HG02973 (cell line): ENCODE data around the gene KLF11.
"Not testable (repeated sequence)": the region's sequence is repeated elsewhere in the genome, so short reads cannot be mapped to it uniquely, and the experiment has no call there.

Experiments used
- ATAC-seq: cut with Tn5 transposase; IDR thresholded peaks from one replicate; pipeline ENCODE4 v1.9.1; 2021; ENCODE audit warnings: moderate library complexity; ENCODE audit not compliant: unreplicated experiment

KLF11 gene

DNA sequence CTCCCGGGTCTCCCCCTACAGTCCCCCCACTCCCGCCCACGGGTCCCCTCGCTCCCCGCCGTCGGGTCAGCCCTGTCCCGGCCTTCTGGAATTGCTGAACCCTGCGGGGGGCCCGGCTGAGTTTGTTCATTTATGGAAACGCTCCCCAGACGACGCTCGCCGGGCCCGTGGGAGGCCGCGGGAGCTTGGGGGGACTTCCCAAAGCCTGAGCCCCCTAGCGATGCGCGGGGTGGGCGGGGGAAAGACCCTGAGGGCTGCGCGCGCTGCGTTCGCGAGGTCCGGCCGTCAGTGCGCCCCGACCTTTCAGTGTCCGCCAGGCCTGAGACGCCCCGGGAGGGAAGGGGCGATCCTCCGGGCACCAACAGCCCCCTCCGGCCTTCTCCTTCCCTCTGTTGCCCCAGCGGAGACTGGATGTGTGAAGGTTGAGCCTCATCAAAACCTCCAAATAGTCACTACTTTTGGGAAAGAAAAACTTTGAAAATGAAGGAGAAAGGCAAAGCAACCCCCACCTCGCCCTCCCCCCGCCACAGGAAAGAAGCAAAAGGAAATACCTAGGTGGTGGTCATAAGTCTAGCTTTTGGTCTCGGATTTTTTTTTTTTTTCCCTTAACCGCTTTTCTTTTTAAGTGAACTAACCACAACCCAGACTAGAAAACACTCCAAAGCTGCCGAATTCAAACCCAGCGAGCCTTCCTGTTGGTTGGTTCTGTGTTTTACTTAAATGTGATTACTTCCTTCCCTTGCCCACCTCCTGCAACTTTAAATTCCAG, 37.4 kb downstream of the KLF11 start:
- ATAC-seq = peak; percentile 9

DNA sequence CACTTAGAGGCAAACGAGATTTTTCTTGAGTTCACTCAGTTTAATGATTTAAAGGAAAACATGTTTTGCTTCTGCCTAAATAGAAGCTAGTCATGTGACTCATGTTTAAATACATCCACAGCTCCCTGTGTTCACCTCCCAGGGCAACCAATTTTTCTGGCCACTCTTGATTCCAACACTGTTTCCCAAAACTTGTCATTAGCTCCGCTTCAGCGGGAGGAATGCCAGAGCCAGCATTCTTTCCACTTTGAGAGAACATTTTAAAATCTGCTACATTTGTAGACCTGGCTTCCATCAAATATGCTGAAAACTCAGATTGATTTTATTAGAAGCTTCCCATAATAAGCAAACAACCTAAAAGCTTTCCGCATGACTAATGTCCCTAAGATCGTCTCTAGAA, 39.7 kb downstream of the KLF11 start:
- no peak for ATAC-seq

DNA sequence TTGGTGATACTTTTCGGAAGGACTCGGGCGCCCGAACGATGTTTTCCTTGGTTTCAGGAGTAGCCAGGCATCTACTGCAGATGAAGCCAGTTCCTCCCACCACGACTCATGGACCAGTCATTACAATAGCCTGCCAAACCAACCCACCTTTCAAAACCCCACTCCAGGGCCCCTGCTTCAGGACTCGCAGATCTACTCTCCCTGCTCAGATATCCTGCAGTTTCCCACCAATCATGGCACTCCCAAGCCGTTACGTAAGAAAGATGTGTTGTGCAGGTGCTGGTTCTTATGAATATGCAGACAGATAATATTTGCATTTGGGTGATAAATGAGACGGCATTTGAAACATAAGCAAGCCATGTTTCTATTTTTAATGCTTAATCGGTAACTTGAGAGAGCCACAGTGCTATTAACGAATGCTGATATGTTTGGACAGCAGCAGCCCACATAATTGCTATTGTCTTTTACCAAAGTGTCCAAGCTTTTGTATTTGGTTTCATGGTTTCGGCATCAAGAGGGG, 40.4 kb downstream of the KLF11 start:
- peak; percentile 37 for ATAC-seq

DNA sequence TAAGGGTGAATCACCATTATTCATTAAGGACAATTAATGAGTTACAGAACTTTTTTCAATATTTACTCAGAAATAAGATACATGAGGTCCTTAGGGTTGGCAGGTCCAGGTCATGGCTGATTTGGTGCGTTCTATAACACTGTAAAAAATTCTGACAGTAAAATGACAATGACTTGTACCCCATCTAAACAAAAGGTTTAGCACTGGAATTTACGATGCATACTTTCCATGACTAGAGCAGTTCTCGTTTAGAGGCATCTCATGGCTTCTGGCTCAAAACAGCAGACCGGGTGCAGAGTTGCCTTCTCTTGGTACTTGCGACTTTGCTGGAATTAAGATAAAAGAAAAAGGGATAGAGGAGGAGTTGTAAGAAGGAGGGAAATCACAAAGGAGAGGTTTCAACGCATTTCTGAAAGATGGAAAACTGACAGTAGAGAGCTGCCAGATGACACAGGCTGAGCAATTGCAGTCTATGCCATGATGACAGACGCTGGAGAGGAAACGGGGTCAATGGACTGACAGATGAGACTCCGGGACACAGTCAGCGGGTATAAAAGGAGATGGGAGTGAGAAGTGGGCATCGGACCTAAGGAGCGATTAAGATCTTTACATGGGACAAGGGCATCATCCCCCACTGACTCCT, 41.0 kb downstream of the KLF11 start:
- no peak for ATAC-seq

DNA sequence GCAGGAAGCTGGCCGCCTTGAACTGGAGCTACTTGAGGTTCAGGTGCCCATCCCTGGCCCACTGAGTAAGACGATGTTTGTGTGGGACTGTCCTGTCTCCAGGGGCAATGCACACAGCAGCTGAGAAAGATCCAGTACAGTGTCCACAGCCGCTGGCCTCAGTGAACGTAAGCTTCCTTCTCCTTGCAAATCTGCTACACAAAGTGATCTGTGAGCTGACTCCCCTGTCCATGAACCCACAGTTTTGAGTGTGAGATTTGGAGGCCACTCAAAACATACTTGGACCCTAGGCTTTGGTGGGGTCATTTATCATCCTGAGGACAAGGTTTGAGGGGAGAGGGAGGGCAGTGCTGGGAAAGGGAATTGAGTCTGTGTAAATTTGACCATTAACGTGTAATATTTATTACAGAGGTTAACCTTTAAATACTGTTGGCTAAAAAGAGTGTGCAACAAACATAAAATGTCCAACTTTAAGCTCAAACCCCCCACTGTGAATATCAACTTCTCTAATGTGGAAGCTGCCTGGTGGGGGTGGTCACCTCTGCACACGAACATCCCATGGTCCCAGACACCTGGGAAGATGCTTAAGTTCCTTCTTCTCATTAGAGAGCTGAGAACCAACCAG, 41.8 kb downstream of the KLF11 start:
- ATAC-seq = no peak

DNA sequence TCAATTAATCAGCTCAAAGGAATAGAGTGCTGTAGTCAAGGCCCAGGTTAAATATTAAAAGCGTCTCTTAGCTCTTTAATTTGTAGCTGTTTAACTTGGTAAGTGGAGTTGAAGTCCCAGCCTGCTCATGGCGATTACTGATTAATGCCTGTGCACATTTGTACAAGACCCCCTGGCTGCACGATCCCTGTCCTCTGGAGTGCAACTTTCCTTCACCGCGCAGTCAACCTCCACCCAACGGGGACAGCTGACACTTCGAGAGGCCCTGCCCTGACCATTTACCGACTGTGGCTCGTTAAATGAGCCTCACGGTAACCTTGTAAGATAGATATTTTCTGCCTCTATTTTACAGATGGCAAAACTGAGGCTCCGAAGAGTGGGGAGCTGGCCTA, 42.3 kb downstream of the KLF11 start:
- ATAC-seq = no peak

DNA sequence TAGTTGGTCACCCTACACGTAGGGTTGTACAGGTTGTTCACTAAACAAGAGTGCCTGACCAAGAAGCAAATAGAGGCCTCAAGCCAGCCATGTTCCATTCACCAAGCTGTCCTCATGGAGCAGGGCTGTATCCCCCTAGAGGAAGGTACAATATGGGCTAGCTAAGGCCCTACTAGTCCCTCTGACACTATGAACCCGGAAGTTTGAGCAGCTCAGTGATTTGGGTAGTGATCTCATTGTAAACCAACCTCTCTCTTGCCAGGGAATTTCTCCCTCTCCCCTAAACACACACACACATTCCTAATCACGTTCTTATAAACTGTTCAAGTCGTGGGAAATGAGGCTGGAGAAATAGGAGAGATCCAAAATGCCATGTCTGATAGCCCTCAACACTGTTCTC, 43.6 kb downstream of the KLF11 start:
- ATAC-seq = no peak

DNA sequence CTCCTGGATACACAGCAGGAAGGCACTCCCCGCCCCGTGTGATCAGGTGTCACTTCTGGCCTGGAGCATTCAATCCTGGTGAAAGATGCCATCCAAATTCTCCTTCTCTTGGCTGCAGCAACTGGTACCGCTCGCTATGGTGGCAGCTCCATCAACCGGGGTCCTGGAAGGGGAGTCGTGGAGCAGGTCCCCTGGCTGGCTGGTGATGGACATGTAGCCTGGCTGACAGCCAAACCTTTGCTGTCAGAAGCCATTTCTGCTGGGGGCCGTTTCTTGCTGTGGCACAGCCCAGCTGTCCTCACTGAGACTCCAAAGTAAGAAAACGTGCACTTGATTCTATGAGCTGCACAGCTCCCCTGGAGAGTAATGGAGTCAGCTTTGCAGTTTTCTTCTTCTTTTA, 44.0 kb downstream of the KLF11 start:
- no peak for ATAC-seq

DNA sequence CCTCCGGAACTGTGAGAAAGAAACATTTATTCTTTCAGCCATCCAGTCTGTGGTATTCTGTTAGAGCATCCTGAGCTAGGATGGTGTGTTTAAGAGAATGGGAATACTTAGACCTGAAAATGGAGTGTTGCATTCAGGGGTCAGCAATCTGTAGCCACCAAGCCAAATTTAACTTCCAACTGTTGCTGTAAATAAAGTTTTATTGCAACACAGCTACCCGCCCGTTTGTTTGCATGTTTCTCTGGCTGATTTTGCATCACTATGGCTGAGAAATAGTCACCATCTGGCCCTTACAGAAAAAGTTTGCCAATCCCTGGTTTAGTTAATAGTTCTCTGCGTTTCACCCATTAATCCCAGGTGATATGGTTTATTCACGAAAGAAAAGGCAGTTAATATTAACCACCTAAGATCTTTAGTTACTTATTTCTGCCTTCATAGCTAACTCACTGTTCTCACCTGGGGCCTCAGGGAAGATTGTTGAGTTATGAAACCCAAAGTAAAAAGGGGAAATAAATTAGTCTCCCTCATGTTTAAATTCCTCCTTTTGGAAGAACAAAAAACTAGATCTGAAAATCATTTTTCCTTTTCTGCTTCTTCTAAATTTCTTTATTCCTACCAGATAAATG, 46.3 kb downstream of the KLF11 start:
- peak; percentile 36 for ATAC-seq

DNA sequence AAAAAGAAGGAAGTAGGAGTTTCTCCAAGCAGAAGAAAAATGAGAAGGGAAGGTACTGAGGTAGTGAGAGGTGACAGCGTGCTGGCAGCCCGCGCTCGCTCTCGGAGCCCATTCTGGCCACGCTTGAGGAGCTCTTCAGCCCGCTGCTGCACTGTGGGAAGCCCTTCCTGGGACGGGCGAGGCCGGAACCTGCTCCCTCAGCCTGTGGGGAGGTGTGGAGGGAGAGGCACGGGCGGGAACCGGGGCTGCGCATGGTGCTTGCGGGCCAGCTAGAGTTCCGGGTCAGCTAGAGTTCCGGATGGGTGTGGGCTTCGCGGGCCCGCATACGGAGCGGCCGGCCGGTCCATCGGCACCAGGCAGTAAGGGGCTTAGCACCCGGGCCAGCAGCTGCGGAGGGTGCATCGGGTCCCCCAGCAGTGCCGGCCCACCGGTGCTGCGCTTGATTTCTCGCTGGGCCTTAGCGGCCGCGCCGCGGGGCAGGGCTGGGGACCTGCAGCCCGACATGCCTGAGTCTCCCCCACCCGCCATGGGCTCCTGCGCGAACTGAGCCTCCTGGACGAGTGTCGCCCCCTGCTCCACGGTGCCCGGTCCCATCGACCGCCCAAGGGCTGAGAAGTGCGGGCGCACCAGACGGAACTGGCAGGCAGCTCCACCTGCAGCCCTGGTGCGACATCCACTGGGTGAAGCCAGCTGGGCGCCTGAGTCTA, 48.0 kb downstream of the KLF11 start:
- no peak for ATAC-seq

DNA sequence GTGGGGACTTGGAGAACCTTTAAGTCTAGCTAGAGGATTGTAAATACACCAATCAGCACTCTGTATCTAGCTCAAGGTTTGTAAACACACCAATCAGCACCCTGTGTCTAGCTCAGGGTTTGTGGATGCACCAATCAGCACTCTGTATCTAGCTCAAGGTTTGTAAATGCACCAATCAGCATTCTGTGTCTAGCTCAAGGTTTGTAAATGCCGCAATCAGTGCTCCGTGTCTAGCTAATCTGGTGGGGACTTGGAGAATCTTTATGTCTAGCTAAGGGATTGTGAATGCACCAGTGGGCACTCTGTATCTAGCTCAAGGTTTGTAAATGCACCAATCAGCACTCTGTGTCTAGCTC, 48.5 kb downstream of the KLF11 start:
- not testable (repeated sequence) for ATAC-seq

DNA sequence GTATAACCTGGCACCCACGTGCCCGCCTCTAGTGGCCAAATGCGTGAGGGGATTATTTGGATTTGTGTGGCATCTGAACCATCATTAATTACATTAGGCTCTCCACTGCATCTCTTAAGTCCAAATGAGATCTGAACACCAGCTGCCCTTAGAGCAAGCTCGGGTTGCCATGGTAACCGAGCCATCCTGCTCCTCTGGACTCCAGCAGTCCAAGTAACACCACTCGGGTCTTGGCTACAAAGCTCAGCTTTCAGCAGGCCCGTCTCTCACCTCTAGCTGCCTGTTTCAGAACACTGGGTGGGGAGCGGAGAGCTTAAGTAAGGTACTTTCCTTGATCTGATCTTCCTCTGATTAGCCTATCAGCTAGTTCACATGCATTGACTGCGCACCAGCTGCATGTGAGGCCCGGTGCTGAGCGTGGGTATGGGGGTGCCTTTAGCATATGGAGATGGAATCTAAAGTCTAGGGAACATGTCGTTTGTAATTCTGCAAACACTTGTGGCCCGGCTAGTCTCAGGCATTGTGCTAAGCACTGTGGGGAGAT, 51.0 kb downstream of the KLF11 start:
- ATAC-seq = no peak

DNA sequence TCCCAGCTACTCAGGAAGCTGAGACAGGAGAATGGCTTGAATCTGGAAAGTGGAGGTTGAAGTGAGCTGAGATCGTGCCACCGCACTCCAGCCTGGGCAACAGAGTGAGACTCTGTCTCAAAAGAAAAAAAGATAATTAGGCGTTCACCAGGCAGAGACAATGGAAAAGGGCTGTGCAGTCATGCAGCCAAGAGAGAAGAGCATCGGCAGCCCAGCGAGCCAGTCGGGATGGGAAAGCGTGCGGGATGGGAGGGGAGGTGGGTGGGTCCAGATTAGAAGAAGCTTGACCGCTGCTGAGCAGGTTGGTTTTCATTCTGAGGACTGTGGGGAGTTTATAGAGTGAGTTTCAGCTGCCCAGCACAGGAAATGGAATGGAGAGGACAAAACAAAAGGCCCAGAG, 51.8 kb downstream of the KLF11 start:
- ATAC-seq = no peak

DNA sequence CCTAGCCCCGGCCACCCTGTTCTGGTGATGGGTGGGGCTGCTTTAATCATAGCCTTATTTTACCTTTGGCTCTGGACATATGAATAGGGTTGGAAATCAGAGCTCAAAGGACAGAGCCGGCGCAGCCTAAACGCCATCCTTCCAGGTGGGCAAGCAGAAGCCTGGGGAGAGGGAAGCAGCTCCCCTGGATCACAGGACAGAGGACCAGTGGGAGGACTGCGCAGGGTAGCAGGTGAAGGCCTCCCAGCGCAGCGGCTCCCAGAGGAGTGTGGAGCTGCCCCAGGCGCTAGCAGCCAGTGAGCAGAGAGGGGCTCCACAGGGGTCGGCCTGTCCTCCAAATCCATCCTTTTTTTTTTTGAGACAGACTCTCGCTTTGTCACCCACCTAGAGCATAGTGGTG, 53.3 kb downstream of the KLF11 start:
- no peak for ATAC-seq

DNA sequence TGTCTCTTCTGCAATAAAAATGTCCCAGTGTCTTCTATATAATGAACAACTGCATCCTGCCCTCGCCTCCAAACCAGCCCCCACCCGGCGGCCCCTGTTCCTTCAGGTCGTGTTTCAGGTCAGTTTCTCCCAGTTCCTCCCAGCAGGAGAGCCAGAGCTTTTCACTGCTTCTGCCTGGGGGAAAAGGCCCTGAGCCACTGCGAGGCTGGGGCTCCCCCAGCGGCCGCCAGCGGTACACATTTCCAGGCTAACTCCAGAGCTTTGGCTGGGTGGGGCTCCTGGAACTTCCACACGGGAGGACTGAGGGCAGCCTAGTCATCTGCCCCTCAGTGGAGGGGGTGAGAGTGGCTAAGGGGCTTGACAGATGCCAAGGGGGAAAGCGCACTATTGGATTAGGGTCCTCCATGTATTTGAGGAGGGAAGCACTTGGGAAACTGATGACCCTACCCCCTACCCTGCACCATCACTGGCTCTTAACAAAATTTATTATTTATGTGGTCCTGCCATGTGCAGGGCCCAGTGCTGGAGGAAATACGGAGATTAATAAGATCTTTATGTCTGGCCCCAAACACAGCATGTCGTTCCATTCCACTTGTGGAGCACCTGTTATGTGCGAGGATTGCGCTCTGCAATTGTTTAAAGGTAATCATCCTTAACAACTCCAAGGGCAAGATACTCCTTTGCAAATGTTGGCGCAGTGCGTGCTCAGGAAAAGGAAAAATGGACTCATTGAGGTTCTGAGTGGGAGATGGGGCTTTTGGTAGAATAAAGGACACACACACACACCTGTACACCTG, 54.2 kb downstream of the KLF11 start:
- ATAC-seq = peak; percentile 72

DNA sequence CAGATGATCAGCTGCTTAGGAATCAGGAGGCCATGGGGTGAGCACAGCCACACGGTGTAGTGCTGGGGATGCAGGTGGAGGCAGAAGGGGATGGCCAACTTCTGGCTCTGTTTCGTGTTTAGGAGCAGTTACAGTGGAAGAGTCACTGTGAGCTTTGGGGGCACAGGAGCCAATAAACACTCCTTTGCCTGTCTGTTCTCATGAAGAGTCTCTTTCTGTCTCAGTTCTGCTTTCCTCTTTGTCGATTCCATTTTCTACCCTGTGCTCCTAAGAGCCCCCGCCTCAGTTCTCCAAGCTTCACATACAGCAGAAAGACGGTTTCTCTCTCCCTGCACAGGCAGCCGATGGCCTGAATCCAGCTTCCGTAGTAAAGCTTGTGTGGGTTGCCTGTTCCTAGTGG, 58.1 kb downstream of the KLF11 start:
- ATAC-seq = no peak

DNA sequence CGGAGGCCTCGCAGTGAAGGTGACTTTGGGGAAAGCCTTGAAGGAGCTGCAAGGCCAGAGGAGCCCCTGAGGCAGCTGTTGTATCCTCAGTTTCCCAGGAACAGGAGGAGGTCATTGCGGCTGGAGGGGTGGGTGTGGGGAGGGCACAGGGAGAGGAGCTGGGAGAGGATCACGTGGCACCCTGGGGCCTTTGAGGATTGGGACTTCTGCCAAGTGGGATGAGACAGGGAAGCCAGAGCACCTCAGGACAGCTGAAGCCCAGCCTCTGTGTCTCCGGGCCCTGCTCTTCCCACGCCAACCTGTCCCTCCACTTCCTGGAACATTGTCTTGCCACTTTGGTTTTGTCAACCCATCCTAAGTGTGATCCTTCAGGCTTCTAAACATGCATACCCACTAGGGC, 59.8 kb downstream of the KLF11 start:
- no peak for ATAC-seq
